ENCODE measurements around the gene SALL1.

SALL1 gene

GRCh38 chr16:51120730-51121347 is 30.2 kb downstream of the SALL1 start:
- TF ChIP-seq CTCF (IDR thresholded peaks at IDR 0.05; ENCODE audit: borderline replicate concordance, control extremely low read depth, extremely low read depth, insufficient read depth, missing control alignments): no peak
- in situ Hi-C loops (cut with MboI; ENCODE audit: low sequenced_read_pairs, unreplicated experiment): no loop called here
- DNase-seq (ENCODE audit: low spot score): no peak

GRCh38 chr16:51119973-51120729 is 30.9 kb downstream of the SALL1 start:
- in situ Hi-C loops (cut with MboI; ENCODE audit: low sequenced_read_pairs, unreplicated experiment): no loop called here
- DNase-seq (ENCODE audit: low spot score): no peak
- TF ChIP-seq CTCF (IDR thresholded peaks at IDR 0.05; ENCODE audit: borderline replicate concordance, control extremely low read depth, extremely low read depth, insufficient read depth, missing control alignments): no peak

GRCh38 chr16:51119556-51119955 is 31.5 kb downstream of the SALL1 start:
- TF ChIP-seq CTCF (IDR thresholded peaks at IDR 0.05; ENCODE audit: borderline replicate concordance, control extremely low read depth, extremely low read depth, insufficient read depth, missing control alignments): no peak
- in situ Hi-C loops (cut with MboI; ENCODE audit: low sequenced_read_pairs, unreplicated experiment): no loop called here
- DNase-seq (ENCODE audit: low spot score): no peak

- in situ Hi-C loops (cut with MboI; ENCODE audit: low sequenced_read_pairs, unreplicated experiment): no loop called here
- no peak for TF ChIP-seq CTCF (IDR thresholded peaks at IDR 0.05; ENCODE audit: borderline replicate concordance, control extremely low read depth, extremely low read depth, insufficient read depth, missing control alignments)
- no peak for DNase-seq (ENCODE audit: low spot score)
Observed at GRCh38 chr16:51116353-51116752, 34.7 kb downstream of the SALL1 start.

GRCh38 chr16:51114382-51114781 is 36.7 kb downstream of the SALL1 start:
- in situ Hi-C loops (cut with MboI; ENCODE audit: low sequenced_read_pairs, unreplicated experiment): no loop called here
- DNase-seq (ENCODE audit: low spot score): no peak
- no peak for TF ChIP-seq CTCF (IDR thresholded peaks at IDR 0.05; ENCODE audit: borderline replicate concordance, control extremely low read depth, extremely low read depth, insufficient read depth, missing control alignments)

- peak; percentile 46 for DNase-seq (ENCODE audit: low spot score)
- in situ Hi-C loops (cut with MboI; ENCODE audit: low sequenced_read_pairs, unreplicated experiment): no loop called here
- no peak for TF ChIP-seq CTCF (IDR thresholded peaks at IDR 0.05; ENCODE audit: borderline replicate concordance, control extremely low read depth, extremely low read depth, insufficient read depth, missing control alignments)
Observed at GRCh38 chr16:51113236-51114125, 37.6 kb downstream of the SALL1 start.

Measured in GM13976 (cell line).